PC-3 (cell line): ENCODE measurements around the gene FAHD2A. TPM values are rescaled to one million over a fixed set of nuclear protein-coding genes. Genes with fewer than 3 reads are reported as not detected.

ENCODE experiments used
- ATAC-seq: fragments of 200-7000 bp; cut with Tn5 transposase; 2 replicates; pipeline ENCODE4 v1.9.1; 2020; ENCODE audit warnings: mild to moderate bottlenecking, moderate library complexity
- BruUV-seq: library from RNA; stranded (reverse); fragments of 400-500 nt; replicated peaks from 2 replicates; lab custom pipeline; 2021; lab: Mats Ljungman, UMichigan
- CTCF ChIA-PET: fragments of 300-600 bp; sonication (Branson Sonifier 250); formaldehyde crosslinking; loops from one replicate; lab custom pipeline; 2022; ENCODE audit warnings: antibody characterized with exemption; lab: Charles Lee
- POLR2A ChIA-PET: fragments of 300-600 bp; sonication (Branson Sonifier 250); formaldehyde crosslinking; loops from one replicate; lab custom pipeline; 2022; ENCODE audit warnings: antibody characterized with exemption; ENCODE audit not compliant: unreplicated experiment; lab: Charles Lee
- DNase-seq: peaks from one replicate; pipeline ENCODE4 v3.0.0-alpha.2; 2015
- H2AFZ ChIP-seq: fragments of 300-600 bp; sonication (generic); 2 replicates; pipeline ENCODE4 v1.6.0; 2016; ENCODE audit warnings: antibody characterized with exemption, low read length
- H3F3A ChIP-seq: fragments of 300-600 bp; sonication (generic); one replicate; pipeline ENCODE4 v1.6.0; 2017; ENCODE audit warnings: antibody characterized with exemption, low read length, control low read depth, mild to moderate bottlenecking; ENCODE audit not compliant: unreplicated experiment
- H3K27ac ChIP-seq: fragments of 300-600 bp; sonication (generic); 2 replicates; pipeline ENCODE4 v1.5.1; 2016; ENCODE audit warnings: mild to moderate bottlenecking, low read length
- H3K27me3 ChIP-seq: fragments of 300-600 bp; sonication (generic); 2 replicates; pipeline ENCODE4 v1.6.1; 2016; ENCODE audit warnings: low read length, mixed read lengths
- H3K36me3 ChIP-seq: fragments of 300-600 bp; sonication (generic); 2 replicates; pipeline ENCODE4 v1.6.1; 2016; ENCODE audit warnings: low read depth, mixed run types, low read length, mixed read lengths
- H3K4me1 ChIP-seq: fragments of 300-600 bp; sonication (generic); 2 replicates; pipeline ENCODE4 v1.5.1; 2016; ENCODE audit warnings: low read length; ENCODE audit not compliant: insufficient read depth
- H3K4me2 ChIP-seq: fragments of 300-600 bp; sonication (generic); 2 replicates; pipeline ENCODE4 v1.6.0; 2016; ENCODE audit warnings: low read length
- H3K4me3 ChIP-seq: fragments of 300-600 bp; sonication (generic); 2 replicates; pipeline ENCODE4 v1.5.1; 2016; ENCODE audit warnings: mild to moderate bottlenecking, low read length, mixed read lengths
- H3K79me2 ChIP-seq: fragments of 300-600 bp; sonication (generic); 2 replicates; pipeline ENCODE4 v1.6.1; 2017; ENCODE audit warnings: low read length, mixed read lengths
- H3K9ac ChIP-seq: fragments of 300-600 bp; sonication (generic); 2 replicates; pipeline ENCODE4 v1.6.0; 2016; ENCODE audit warnings: mild to moderate bottlenecking, low read length
- H3K9me2 ChIP-seq: fragments of 300-600 bp; sonication (generic); replicated peaks from 2 replicates; pipeline ENCODE4 v1.6.1; 2016; ENCODE audit warnings: mixed run types, low read length, mixed read lengths
- H3K9me3 ChIP-seq: fragments of 300-600 bp; sonication (generic); 2 replicates; pipeline ENCODE4 v1.6.1; 2016; ENCODE audit warnings: low read length, mixed read lengths
- H4K20me1 ChIP-seq: fragments of 300-600 bp; sonication (generic); 2 replicates; pipeline ENCODE4 v1.6.1; 2016; ENCODE audit warnings: low read length, mixed read lengths
- CTCF ChIP-seq: fragments of 300-600 bp; sonication (generic); conservative IDR thresholded peaks from 2 replicates; pipeline ENCODE4 v1.5.1; 2017; ENCODE audit warnings: antibody characterized with exemption, low read depth, mild to moderate bottlenecking, low read length
- EZH2 ChIP-seq: fragments of 300-600 bp; sonication (generic); IDR thresholded peaks from one replicate; pipeline ENCODE4 v1.6.1; 2017; ENCODE audit warnings: antibody characterized with exemption, mild to moderate bottlenecking, low read length; ENCODE audit not compliant: unreplicated experiment
- EZH2phosphoT487 ChIP-seq: fragments of 300-600 bp; sonication (generic); IDR thresholded peaks from 2 replicates; pipeline ENCODE4 v1.6.1; 2018; ENCODE audit warnings: mild to moderate bottlenecking, antibody characterized with exemption, low read length, borderline replicate concordance
- intact Hi-C: fragments of 100-400 bp; cut with micrococcal nuclease; formaldehyde crosslinking; loops from 2 replicates; pipeline ENCODE4 v1.9.0; 2023
- total RNA-seq: library from RNA; depleted of rRNA; stranded (reverse); fragments of >200 nt; gene quantifications from 2 replicates; pipeline ENCODE4 v1.2.3, GENCODE V29; 2014

The FAHD2A gene
- total RNA-seq, 1 experiment from 2014 or later, result 20.5 TPM

GRCh38 chr2:95353613-95354468, 48.7 kb upstream of the FAHD2A start:
- no peak overlapping the region for H3K27ac ChIP-seq
- no peaks in the 10 kb centered on the region for H3K27me3 ChIP-seq
- no peak overlapping the region for H3K9ac ChIP-seq
- no peak overlapping the region for H3K4me2 ChIP-seq
- H3K9me3 ChIP-seq, result no peaks in the 10 kb centered on the region
- TF ChIP-seq CTCF, result no peak
- TF ChIP-seq EZH2phosphoT487, result no peak
- TF ChIP-seq EZH2, result no peak
- CTCF ChIA-PET, result no interaction called here
- intact Hi-C loops, result no loop called here
- POLR2A ChIA-PET, result no interaction called here
- no peak for ATAC-seq
- no peaks in the 10 kb centered on the region for H3K79me2 ChIP-seq
- no peaks in the 10 kb centered on the region for H3K9me2 ChIP-seq
- no peak overlapping the region for H3K4me3 ChIP-seq
- DNase-seq, result no peak
- no TSS peak for BruUV-seq
- no peaks in the 10 kb centered on the region for H3K36me3 ChIP-seq
- no peak overlapping the region for H2AFZ ChIP-seq
- no peaks in the 10 kb centered on the region for H3K4me1 ChIP-seq
- H4K20me1 ChIP-seq, result no peaks in the 10 kb centered on the region
- H3F3A ChIP-seq, result no peaks in the 10 kb centered on the region

- no peaks in the 10 kb centered on the region for H3K4me1 ChIP-seq
- TF ChIP-seq EZH2, result no peak
- TF ChIP-seq EZH2phosphoT487, result no peak
- no peak for TF ChIP-seq CTCF
- H3K79me2 ChIP-seq, result no peaks in the 10 kb centered on the region
- no peaks in the 10 kb centered on the region for H3K27me3 ChIP-seq
- no peak overlapping the region for H3K9ac ChIP-seq
- H3K4me3 ChIP-seq, result no peak overlapping the region
- POLR2A ChIA-PET, result no interaction called here
- H3K4me2 ChIP-seq, result no peak overlapping the region
- no peak overlapping the region for H3K27ac ChIP-seq
- CTCF ChIA-PET, result no interaction called here
- ATAC-seq (no peak), DNase-seq (no peak)
- no peaks in the 10 kb centered on the region for H4K20me1 ChIP-seq
- H3K9me2 ChIP-seq, result no peaks in the 10 kb centered on the region
- H2AFZ ChIP-seq, result no peak overlapping the region
- intact Hi-C loops, result no loop called here
- no peaks in the 10 kb centered on the region for H3K36me3 ChIP-seq
- H3K9me3 ChIP-seq, result no peaks in the 10 kb centered on the region
- no TSS peak for BruUV-seq
- H3F3A ChIP-seq, result no peaks in the 10 kb centered on the region
These were observed 48.0 kb upstream of the FAHD2A start for GRCh38 chr2:95354469-95354901.

- no peak overlapping the region for H3K4me2 ChIP-seq
These were observed 47.6 kb upstream of the FAHD2A start for GRCh38 chr2:95354925-95355324.

More at GRCh38 chr2:95354925-95355324, 47.6 kb upstream of the FAHD2A start:
- H3K27ac ChIP-seq, result no peak overlapping the region
- TF ChIP-seq EZH2 (no peak), CTCF (no peak), EZH2phosphoT487 (no peak)
- ATAC-seq, result no peak
- ChIA-PET CTCF (no interaction called here), POLR2A (no interaction called here)
- BruUV-seq, result no TSS peak
- H3K27me3 ChIP-seq, result no peaks in the 10 kb centered on the region
- H3F3A ChIP-seq, result no peaks in the 10 kb centered on the region
- no peaks in the 10 kb centered on the region for H3K36me3 ChIP-seq
- no peaks in the 10 kb centered on the region for H3K4me1 ChIP-seq
- H3K9ac ChIP-seq, result no peak overlapping the region
- no peaks in the 10 kb centered on the region for H4K20me1 ChIP-seq
- H2AFZ ChIP-seq, result no peak overlapping the region
- no peaks in the 10 kb centered on the region for H3K9me2 ChIP-seq
- no peaks in the 10 kb centered on the region for H3K9me3 ChIP-seq
- intact Hi-C loops, result no loop called here
- no peaks in the 10 kb centered on the region for H3K79me2 ChIP-seq
- DNase-seq, result no peak
- no peak overlapping the region for H3K4me3 ChIP-seq
